CD4-positive, alpha-beta T cell treated with Interleukin-15 for 4 hours (primary cell): ENCODE measurements around the gene FARP1.

Source experiments
- DNase-seq: peaks from one replicate; pipeline ENCODE4 v3.0.0-alpha.2; 2020; ENCODE audit warnings: low spot score

Gene FARP1

DNA sequence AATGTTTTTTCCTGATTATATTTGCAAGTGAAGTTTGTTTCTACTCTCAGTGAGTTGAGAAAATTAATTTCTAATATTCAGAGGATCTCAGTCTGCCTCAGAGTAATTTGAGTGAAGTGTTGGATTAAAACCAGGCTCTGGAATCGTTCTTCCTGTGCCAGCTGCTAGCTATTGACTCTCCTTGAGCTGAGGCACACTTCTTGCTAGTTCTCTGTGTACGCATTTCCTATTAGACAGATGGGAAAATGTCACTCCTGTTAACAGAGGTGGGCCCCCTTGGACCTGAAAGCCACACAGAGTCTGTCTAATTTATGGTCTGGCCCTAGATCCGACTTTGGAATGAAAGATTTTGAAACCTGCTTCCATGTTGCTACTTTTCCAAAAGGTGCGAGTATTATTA lies 141.8 kb downstream of the FARP1 start:
- no peak for DNase-seq

DNA sequence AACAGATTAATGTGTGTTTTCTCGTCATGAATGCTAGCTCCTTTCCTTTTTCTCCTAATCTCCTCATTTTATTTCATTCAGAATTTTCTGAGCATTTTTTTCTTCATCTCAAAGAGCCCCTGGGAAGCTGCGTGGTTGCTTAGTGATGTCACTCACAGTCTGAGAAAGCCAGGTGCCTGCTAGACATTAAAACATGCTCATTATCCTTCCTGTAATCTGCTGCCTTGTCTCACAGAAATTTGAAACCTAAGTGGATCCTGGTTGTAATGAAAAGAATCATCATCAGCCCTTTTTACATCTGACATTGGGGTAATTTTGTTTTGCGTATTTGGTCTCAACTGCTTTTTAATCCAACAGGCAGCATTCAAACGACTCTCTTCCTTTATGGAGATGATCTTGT lies 142.4 kb downstream of the FARP1 start:
- no peak for DNase-seq

DNA sequence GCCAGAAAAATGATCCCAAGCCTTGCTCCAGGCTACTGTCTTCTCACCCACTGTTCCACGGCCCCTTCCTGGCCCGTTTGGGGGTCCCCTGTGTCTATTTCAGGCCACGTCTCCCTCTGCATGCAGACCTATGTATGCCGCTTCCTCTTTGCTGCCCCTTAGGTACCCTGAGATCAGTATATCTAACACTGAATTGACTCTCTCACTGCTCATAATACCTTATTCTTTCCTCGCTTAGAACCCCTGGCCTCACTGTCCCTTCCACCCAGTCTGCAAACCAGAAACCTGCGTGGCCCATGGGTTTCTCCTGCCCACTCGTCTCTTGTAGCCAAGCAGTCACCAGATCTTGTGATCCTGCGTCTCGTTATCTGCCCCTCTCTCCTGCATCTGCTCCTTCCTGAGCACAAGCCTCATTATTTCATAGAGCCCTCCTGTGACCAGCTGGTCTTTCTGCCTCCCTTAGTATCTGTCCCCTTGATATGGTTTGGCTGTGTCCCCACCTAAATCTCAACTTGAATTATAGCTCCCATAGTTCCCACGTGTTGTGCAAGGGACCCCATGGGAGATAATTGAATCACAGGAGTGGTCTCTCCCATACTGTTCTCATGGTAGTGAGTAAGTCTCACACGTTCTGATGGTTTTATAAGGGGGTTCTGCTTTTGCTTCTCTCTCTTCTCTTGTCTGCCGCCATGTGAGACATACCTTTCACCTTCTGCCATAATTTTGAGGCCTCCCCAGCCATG lies 143.1 kb downstream of the FARP1 start:
- DNase-seq: no peak

DNA sequence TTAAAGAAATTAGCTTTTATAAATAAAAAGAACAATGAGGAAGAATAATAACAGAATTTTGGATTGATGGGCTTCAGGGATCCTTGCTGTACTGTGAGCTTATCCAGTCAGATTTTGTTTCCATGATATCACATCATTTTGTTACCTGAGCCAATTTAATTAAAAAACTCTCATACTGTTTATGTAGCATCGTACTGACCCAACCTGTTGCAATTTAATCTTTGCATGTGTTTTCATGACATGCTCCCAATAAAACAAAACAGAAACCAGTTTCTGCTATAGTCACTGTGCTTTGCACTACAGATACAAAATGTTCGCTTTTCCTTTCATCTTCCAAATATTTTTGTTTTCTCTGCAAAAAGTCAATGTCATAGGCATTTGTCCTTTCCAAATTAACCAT lies 143.9 kb downstream of the FARP1 start:
- DNase-seq: no peak

DNA sequence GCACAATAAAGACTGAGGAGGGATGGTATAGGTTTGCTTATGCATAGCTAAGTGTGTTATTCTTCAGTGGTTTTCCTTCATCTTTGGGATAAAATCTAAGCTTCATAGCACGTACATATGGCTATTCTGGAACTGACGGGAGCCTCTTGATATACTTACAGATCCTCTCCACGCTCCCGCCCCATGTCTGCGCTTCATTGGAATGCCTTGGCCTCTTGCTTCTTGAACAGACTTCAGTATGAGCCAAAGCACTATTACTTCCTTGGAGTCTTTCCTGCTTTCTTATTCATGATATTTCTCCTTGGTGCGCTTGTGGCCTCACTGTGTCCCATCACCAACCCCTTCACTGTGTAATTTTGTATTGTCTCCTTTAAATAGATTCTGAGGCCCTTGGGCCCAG lies 145.3 kb downstream of the FARP1 start:
- DNase-seq: no peak

DNA sequence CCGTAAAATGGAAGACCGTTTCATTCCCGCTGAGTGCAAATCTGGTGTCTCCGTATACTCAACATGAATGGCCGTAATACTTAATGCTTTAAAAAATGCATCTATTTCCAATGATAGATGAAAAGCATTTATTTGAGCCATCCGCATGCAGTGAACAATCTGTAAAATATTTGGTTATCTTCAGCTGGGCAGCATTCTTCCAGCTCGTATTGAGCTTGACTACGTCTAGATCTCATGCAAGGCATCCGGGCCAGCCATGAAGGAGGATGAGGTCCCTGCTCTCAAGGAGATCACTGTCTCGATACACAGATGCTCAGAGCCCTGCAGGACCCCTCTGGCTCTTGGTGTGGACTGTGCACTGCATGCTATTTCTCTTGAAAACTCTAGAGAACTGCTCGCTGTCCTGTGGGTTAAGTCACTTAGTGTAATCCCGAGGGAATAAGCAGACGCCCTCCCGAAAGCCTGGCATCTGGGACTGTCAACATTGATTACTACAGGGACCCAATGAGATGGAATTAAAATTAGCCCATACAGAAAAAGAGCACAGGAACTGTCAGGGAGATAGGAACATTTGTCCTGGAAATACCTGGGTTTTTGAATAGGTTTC lies 146.5 kb downstream of the FARP1 start:
- no peak for DNase-seq

DNA sequence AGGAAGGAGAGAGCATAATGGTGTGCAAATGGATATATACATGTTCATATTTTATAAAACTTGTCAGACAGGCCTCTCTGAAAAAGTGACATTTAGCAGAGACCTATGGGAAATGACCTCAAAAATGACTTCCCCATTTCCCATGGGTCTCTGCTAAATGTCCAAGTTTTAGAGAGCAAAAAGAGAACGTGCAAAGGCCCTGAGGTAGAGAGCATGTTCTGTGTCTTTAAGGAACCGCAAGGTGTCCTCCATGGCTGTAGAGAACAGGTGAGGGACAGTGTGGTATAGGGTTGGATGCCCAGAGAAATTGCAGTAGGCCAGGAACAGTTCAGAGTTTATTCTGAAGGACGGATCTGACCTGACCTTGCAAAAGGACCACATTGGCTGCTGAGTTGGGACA lies 147.4 kb downstream of the FARP1 start:
- DNase-seq: no peak

DNA sequence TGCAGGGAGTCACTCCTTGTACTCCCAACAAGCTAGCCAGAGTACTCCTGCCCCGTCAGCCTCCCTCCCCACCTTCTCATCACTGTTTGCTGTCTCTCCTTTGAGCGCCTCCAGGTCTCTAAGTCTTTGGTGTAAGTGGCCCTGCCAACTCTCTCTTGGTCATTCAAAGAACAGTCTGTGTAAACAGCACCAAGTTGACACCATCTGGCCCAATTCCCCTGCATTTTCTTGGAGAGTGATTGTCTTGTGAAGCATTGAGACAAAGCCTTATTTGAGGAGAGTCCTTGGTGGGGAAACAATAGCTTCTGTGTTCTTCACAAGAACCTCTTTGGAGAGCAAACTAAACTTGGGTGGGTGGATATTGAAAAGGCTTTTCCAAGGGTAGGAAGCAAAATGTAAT lies 148.8 kb downstream of the FARP1 start:
- no peak for DNase-seq

DNA sequence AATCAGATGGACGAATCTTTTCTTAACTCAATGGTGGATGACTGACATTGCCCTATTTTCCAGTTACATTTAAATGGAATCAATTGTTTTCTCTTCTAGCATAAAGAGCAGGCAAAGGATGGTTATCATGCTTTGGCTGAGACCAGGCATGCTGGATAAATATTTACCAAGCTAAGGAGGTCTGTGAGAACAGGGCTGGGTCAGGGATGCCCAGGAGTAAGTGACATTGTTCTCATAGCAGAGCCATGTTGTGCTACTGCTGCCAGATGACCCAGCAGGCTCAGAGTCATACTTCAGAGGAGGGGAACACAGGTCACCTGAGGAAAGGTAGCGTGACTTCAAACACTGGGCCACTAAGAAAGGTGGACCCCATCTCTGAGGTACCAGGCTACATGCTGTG lies 150.2 kb downstream of the FARP1 start:
- DNase-seq: no peak

DNA sequence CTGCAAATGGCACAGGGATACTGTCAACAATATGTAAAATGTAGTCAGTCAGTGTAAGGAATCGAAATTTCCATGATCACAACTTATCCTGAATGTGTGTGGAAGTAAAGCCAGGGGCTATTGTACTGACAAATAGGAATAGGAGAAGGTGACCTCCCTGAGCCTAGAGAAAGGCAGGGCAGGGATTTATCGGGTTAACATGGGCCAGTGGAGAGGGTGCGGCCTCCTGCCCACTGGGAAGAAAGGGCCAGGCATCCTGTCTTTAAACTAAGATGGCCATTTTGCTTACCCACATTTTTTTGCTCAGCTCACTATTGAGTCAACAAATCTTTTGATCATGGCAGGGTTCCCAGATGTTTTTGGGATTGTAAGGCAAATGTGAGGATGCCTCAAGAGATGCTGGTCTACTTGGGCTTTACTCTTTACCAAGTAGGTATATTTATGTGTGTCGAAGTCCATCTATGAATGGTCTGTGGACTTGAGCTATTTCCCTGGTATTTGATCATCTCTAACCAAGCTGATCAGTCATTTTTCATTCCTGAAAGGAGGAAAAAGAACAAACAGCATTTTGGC lies 150.8 kb downstream of the FARP1 start:
- no peak for DNase-seq

DNA sequence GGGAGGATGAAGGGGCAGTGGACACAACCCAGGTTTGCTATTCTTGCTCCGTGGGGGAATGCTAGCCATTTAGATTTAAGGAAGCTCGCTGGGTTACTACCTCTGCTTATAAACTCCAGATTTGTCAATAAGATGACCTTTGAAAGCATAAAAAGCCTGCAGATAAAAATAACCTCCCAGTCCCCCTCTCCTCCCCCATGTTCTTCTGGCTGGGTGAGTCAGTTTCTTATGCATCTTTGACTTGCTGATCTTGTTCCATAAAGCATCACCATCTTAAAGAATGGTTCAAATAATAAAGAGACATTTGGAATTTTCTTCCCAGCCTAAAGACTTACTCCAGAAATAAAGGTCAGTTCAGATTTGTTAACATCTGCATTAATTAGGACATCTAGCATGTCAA lies 152.5 kb downstream of the FARP1 start:
- no peak for DNase-seq

DNA sequence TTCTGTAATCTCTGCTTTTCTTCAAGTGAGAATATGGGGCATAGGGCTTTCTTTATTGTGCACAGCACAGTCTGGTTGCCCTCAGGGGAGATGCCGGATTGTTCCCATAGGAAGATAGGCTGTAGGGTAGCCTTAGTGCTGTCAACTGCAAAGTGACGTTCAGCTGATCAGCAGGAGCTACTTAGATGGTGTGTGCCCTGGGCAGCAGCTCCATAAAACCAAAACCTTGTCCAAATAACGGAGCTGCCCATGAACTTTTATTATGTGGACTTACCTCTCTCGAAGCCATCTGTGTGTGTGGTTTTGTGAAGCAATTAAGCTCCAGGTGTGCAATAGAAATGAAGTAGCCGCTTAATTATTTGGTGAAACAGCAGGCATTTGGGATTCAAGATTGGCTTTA lies 154.2 kb downstream of the FARP1 start:
- DNase-seq: no peak

DNA sequence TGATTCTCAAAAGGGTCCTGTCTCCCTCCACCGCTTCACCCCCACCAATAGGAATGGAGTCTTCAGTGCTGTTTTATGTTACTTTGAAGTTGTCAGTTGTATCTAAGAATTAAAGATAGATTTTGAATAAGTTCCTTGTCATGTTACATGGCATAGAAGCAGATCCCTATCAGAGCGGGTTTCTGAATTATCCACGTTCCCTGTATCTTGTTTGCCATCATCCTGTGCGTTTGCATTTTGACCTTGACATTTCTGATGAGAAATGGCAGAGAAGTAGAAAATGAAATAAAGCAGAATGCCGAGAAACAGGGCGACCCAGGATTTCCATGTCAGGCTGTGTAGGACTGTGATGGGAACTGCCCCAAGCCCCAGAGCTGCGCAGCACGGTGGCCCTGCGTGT lies 154.9 kb downstream of the FARP1 start:
- no peak for DNase-seq

DNA sequence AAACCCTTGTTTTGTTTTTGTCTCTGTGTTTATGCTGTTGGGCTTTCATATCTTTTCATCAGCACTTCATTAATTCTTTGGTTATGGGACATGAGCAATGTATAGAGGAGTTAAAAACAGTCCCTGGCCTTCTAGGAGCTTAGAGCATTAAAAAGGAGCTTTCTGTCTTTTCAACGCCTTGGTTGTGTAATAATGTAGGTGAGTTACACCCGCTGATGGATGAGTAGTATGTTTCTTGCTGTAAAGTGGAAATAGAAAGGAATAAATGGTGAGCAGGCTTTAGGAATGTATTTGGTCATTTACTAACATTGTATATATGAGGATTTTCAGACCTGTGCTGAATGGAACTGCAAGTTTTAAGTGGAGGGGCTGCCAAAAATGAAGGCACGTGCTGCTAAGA lies 155.7 kb downstream of the FARP1 start:
- DNase-seq: no peak

DNA sequence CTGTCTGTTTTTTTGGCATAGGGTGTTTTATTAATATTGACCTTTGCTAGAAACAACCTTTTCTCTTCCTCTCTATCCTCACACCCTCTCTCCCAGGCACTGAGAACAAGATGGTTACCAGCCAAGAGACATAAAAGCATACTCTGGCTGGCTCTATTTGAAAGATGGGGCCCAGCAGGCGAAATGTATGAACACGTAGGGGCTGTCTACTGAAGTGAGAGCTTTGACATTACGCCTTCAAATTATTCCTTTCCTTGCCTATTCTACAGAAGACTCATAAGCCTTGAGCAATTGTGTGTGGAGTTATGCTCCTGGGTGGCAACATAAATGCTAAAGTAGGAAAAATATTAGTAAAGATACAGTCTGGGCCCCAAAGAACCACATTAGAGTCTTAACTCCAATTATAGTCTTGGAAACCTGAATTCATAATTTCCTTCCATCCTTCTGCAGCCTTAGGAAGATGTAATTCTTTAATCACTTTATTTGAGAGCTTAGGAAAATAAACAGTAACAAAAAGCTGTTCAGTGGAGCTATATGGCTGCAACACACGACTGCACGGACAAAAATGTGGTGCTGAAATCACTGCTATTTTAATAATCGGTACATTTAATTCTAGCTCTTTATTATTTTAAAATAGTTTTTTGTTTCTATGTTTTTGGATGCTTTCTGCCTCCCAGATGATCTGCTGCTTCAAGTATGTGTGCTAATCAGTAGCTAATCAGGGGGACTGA lies 156.5 kb downstream of the FARP1 start:
- no peak for DNase-seq

DNA sequence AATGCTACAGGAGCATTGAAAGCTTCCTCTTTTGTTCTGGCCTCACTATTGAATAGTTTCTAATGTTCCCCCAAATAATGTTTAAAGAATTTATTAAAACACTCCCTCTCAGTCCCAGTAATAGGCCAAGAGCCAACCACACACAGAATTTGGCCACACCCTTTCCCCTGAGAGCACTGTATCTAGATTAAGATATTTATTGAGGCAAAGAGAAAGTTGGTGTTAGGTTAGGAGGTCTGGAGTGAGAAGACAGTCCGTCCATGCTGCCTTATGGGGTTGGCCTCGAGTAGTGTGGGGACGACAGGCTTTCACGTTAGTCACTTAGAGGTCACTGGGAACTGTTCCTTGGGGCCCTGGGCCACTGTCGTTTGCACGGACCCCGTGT lies 157.1 kb downstream of the FARP1 start:
- DNase-seq: no peak

DNA sequence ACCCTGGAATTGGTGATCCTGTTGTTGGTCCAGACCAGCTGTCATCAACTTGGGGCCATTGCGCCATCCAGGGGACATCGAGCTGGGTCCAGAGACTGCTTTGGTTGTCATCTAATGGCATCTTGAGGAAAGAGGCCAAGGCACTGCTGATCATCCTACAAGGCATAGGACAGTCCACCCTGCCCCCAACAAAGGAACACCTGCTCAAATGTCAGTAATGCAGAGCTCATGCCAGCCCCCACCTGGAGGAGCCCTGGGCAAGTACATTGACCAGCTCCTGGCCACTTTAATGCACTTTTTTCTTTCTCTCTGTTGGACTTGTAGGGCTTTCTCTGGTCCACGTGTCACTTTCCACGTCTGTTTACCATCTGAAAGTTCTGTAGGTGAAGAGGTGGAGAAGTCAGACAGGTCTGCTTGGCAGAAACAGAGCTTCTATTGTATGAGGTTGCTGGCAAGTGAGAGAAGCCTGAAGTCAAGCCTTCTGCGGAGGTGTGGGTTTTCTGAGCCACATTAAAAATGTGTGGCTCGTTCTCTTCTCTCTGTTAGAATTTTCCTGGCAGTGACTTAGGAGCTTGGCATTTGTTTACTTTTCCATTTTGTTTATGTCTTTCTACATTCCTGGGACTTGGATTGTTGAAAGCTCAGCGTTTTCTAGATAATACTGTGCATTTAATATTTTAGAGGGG lies 158.2 kb downstream of the FARP1 start:
- no peak for DNase-seq

DNA sequence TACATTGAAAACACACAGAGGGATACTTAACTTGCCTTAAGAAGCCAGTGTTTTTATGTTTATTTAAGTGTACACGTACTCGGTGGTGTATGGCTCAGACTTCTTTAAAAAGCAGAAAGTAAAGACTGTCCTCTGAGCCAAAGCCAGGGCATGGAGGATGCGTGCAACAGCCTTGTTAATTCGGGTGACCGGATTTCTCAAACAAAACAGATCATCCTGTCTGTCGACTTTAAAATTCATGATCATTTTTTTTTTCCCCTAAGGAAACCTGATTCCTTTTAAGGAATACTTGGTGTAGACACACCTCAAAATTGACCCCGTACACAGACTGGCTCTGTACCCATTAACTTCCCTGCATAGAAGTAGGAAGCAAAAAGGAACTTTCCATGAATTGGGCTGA lies 158.8 kb downstream of the FARP1 start:
- no peak for DNase-seq

DNA sequence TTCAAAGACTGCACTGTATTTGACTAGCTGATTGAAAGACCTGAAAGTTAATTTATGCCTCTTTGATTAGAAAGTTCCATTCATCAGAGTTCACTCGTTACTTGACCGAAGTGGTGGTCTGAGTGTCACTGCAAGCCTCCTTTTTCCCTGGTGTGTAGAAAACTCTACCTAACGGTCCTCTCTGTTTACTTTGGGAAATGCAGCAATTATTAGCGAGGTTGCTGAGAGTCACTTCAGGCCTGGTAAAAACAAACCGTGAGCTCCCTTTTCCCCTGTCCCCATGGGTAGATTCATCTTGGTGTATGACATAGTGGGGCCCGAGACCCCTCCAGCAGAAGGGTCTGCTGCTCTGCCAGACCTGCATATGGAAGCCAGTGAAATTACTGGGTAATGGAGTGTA lies 161.0 kb downstream of the FARP1 start:
- DNase-seq: no peak

DNA sequence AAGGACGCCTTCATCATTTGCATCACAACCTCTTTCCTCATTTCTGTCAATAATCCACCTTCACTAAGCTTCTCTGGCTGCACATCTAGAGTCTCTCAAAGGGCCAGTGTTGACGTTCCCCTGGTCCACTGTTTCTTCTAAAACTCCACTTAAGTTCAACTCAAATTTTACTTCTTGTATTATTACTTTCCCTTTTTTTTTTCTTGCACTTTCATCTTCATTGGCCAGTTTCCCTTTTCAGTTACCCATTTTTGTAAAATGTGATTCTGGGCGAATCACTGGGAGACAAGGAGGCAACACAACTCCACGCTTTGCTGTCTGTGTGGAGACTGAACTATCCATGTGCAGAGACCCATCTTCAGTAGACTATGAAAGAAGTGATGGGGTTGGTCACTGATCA lies 162.8 kb downstream of the FARP1 start:
- no peak for DNase-seq

DNA sequence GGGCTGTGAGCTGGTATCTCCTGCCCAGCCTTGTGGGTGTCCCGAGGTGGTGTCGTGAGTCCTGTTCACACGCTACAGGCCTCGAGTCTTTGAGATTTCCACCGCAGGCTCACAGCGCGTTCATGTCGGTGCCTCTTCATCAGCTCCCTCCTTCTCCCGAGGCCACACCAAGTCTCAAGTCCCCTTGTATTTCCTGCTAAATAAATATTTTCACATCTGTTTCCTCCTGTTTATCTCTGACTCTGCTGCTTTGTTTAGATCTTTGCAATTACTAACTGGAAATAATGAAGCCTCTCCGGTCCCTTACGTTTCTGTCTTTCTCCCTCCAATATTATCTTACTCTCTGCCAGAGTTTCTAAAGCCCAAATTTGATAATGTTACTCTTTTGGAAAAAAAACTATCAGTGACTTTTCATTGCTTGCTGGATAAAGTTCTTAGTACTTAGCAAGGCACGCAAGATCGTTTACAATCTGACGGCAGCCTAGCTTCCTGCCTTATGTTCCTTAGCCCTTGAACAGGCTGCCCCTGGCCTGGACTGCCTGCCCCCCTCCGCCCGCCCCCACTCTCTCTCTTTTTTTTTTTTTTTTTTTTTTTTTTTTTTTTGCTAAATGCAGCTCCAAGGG lies 164.7 kb downstream of the FARP1 start:
- DNase-seq: no peak
